Vagina (tissue), 2 donors: Measurements from ENCODE around the gene ENAH.

Source experiments
- CTCF ChIP-seq, 3 experiments: fragments of 450-650 bp in 2 of 3; fragments of 200-600 bp in 1 of 3; sonication (generic) in 1 of 3; IDR thresholded peaks; one replicate each; pipeline ENCODE4 v1.5.1; 2017 to 2019; ENCODE audit warnings: antibody characterized with exemption in 3 of 3, mild to moderate bottlenecking in 2 of 3, moderate library complexity in 2 of 3
- POLR2A ChIP-seq, 2 donors: fragments of 450-650 bp; IDR thresholded peaks; one replicate each; pipeline ENCODE4 v1.6.1; 2017; ENCODE audit warnings: antibody characterized with exemption in 2 of 2, mild to moderate bottlenecking in 2 of 2, moderate library complexity in 2 of 2

GRCh38 chr1:225539069-225539468, 113.9 kb downstream of the ENAH start:
- TF ChIP-seq CTCF (IDR thresholded peaks at IDR 0.05), result no peak
- no peak for TF ChIP-seq POLR2A (IDR thresholded peaks at IDR 0.05)
